Stomach (tissue), 9 donors: ENCODE measurements around the gene SMAD6. TPM values are rescaled to one million over a fixed set of nuclear protein-coding genes. Genes with fewer than 3 reads are reported as not detected.

Experiments used
- DNase-seq, 2 donors: peaks; one replicate each; pipeline versions ENCODE4 v3.0.0 to v3.0.0-alpha.2; 2013 to 2019
- H3K27ac ChIP-seq, 5 donors: fragments of 200-600 bp in 4 of 5; sonication (generic) in 4 of 5; one replicate each; pipeline ENCODE4 v1.5.1; 2013 to 2019; ENCODE audit warnings: mild to moderate bottlenecking in 1 of 5, moderate library complexity in 1 of 5
- H3K27me3 ChIP-seq, 3 donors: fragments of 200-600 bp; sonication (generic); one replicate each; pipeline ENCODE4 v1.5.1; 2017 to 2019; ENCODE audit warnings: mixed run types in 1 of 3
- H3K36me3 ChIP-seq, 4 donors: fragments of 200-600 bp; sonication (generic); 1 replicate in 3 of 4; 2 replicates in 1 of 4; pipeline ENCODE4 v1.5.1; 2016 to 2019
- H3K4me1 ChIP-seq, 4 donors: fragments of 200-600 bp; sonication (generic); one replicate each; pipeline ENCODE4 v1.5.1; 2016 to 2019
- H3K4me3 ChIP-seq, 4 donors: fragments of 200-600 bp; sonication (generic) in 3 of 4; one replicate each; pipeline ENCODE4 v1.5.1; 2016 to 2019; ENCODE audit warnings: mild to moderate bottlenecking in 1 of 4
- H3K9me3 ChIP-seq, 4 donors: fragments of 200-600 bp; sonication (generic); one replicate each; pipeline ENCODE4 v1.5.1; 2016 to 2019
- EP300 ChIP-seq: sonication (generic); formaldehyde crosslinking; IDR thresholded peaks from one replicate; pipeline ENCODE4 v1.6.1; 2017; ENCODE audit warnings: antibody characterized with exemption
- POLR2A ChIP-seq, 4 donors: fragments of 450-650 bp; IDR thresholded peaks; one replicate each; pipeline ENCODE4 v1.6.1; 2016; ENCODE audit warnings: antibody characterized with exemption in 4 of 4, control low read depth in 2 of 4, mild to moderate bottlenecking in 1 of 4, moderate library complexity in 1 of 4
- POLR2AphosphoS5 ChIP-seq, 3 donors: sonication (generic); formaldehyde crosslinking; IDR thresholded peaks; one replicate each; pipeline ENCODE4 v1.6.1; 2016; ENCODE audit warnings: antibody characterized with exemption in 3 of 3
- WGBS, 5 donors: extraction: QIAGEN DNeasy Blood & Tissue Kit in 3 of 5; methylation state at CpG; one replicate each; pipeline versions ENCODE4 v1.1.5 to v1.1.7; 2013 to 2018; 5-methylcytosine and 5-hydroxymethylcytosine counted together
- intact Hi-C: fragments of 100-400 bp; cut with DNase I; formaldehyde crosslinking; loops from one replicate; pipeline ENCODE4 v1.15.1; 2023; ENCODE audit warnings: low total_unique reads
- polyA plus RNA-seq, 3 donors: library from polyadenylated mRNA; stranded (reverse); fragments of 200-250 nt; gene quantifications; one replicate each; pipeline ENCODE4 v1.2.3, GENCODE V29; 2013
- total RNA-seq, 5 donors: library from RNA; depleted of rRNA; stranded (reverse); fragments of >200 nt; gene quantifications; one replicate each; pipeline versions ENCODE4 v1.1.0 to v1.2.3, GENCODE V29; 2014 to 2016
- TF ChIP-seq, protein P1 (sequence below), 7 experiments: fragments of 450-650 bp in 4 of 7; fragments of 200-600 bp in 3 of 7; sonication (generic) in 3 of 7; IDR thresholded peaks; one replicate each; pipeline ENCODE4 v1.5.1; 2016 to 2019; ENCODE audit warnings: antibody characterized with exemption in 7 of 7, control low read depth in 2 of 7, mild to moderate bottlenecking in 1 of 7
- donor health status: healthy with polysubstance abuse.
- donor health status: Bipolar disorder and iron deficiency.
- donor health status: healthy.

SMAD6 gene
- total and polyA plus RNA-seq, 8 donors, result 4.0 to 112 (median 28.3) TPM

GRCh38 chr15:66716656-66717020 lies 14.6 kb downstream of the SMAD6 start:
- Histone ChIP-seq H3K9me3 (no peaks in the 10 kb centered on the region), H3K4me3 (no peak overlapping the region), H3K36me3 (peaks cover 0 to 32% (median 19%) of the 10 kb centered on the region in 4 donors), H3K27ac (peak overlapping the region in 1 of 5 donors; percentile 0), H3K4me1 (peaks cover 15 to 79% (median 42%) of the 10 kb centered on the region in 4 donors), H3K27me3 (no peaks in the 10 kb centered on the region)
- intact Hi-C loops, result no loop called here
- 46 to 55% (median 54%) methylated on average over 4 of the region's 4 CpGs for WGBS, 5 donors
- TF ChIP-seq POLR2AphosphoS5 (IDR thresholded peaks at IDR 0.05), result no peak
- TF ChIP-seq EP300, result no peak
- no peak for TF ChIP-seq POLR2A (IDR thresholded peaks at IDR 0.05)
- TF ChIP-seq, protein P1, sequence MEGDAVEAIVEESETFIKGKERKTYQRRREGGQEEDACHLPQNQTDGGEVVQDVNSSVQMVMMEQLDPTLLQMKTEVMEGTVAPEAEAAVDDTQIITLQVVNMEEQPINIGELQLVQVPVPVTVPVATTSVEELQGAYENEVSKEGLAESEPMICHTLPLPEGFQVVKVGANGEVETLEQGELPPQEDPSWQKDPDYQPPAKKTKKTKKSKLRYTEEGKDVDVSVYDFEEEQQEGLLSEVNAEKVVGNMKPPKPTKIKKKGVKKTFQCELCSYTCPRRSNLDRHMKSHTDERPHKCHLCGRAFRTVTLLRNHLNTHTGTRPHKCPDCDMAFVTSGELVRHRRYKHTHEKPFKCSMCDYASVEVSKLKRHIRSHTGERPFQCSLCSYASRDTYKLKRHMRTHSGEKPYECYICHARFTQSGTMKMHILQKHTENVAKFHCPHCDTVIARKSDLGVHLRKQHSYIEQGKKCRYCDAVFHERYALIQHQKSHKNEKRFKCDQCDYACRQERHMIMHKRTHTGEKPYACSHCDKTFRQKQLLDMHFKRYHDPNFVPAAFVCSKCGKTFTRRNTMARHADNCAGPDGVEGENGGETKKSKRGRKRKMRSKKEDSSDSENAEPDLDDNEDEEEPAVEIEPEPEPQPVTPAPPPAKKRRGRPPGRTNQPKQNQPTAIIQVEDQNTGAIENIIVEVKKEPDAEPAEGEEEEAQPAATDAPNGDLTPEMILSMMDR (IDR thresholded peaks at IDR 0.05), result no peak
- no peak for DNase-seq

DNA sequence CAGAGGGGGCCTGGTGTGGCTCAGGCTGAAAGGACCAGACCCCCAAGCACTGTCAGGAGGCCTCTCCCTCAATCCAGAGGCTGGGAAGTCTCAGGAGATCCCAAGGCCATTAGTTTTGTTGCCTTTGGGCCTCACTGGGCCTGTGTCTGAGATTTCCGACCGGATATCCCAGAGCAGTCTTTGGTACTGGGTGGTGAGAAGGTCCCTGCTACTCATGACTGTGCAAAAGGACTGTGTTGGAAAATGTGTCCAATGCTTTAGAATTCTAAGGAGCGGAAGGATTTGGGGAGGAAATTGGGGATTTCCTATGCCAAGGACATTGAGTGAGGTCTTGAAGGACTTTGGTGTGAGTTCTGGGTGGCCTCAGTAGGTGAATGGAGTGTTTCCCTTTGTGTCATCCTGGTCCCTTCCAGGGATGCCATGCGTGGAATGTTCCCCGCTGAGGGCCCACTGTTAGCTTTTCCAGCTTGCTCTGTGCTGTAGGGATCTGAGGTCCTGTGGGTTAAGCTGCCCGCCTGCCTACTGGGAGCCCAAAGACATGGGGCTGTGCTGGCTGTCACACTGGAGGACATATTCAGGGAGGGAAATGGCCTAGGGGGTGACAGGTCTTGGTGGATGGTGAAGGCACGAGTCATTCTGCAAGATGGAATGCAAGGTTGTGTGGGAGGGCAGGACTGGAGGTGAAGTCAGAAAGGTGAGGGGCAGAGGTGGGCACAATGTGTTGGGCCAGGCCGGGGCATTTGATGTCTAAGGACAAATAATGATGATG lies 16.4 kb downstream of the SMAD6 start:
- Histone ChIP-seq H3K27me3 (no peaks in the 10 kb centered on the region), H3K9me3 (no peaks in the 10 kb centered on the region), H3K4me1 (peaks cover 15 to 85% (median 36%) of the 10 kb centered on the region in 4 donors), H3K4me3 (no peak overlapping the region), H3K36me3 (peaks cover 0 to 39% (median 19%) of the 10 kb centered on the region in 4 donors), H3K27ac (peak overlapping the region in 1 of 5 donors; percentile 16)
- no peak for DNase-seq
- TF ChIP-seq, protein P1 (IDR thresholded peaks at IDR 0.05), result no peak
- TF ChIP-seq POLR2AphosphoS5 (IDR thresholded peaks at IDR 0.05), result peak in 1 of 3 donors; percentile 8
- WGBS, 5 donors, result 87 to 90% (median 89%) methylated on average over 8 of the region's 8 CpGs
- intact Hi-C loops, result no loop called here

GRCh38 chr15:66719471-66719870 lies 17.4 kb downstream of the SMAD6 start:
- TF ChIP-seq, protein P1 (IDR thresholded peaks at IDR 0.05), result no peak
- TF ChIP-seq POLR2AphosphoS5 (IDR thresholded peaks at IDR 0.05), result no peak
- no peak for TF ChIP-seq POLR2A (IDR thresholded peaks at IDR 0.05)
- no peak for TF ChIP-seq EP300
- Histone ChIP-seq H3K4me3 (no peak overlapping the region), H3K27ac (peak overlapping the region in 3 of 5 donors; percentile 16 to 32 (median 28)), H3K36me3 (peaks cover 0 to 39% (median 19%) of the 10 kb centered on the region in 4 donors), H3K27me3 (no peaks in the 10 kb centered on the region), H3K9me3 (no peaks in the 10 kb centered on the region), H3K4me1 (peaks cover 12 to 85% (median 27%) of the 10 kb centered on the region in 4 donors)
- no peak for DNase-seq
- intact Hi-C loops, result no loop called here
- WGBS, 5 donors, result 82 to 90% (median 87%) methylated on average over 10 of the region's 10 CpGs

- Histone ChIP-seq H3K27ac (peak overlapping the region in 3 of 5 donors; percentile 16 to 44 (median 32)), H3K9me3 (no peaks in the 10 kb centered on the region), H3K4me3 (no peak overlapping the region), H3K36me3 (peaks cover 0 to 43% (median 19%) of the 10 kb centered on the region in 4 donors), H3K4me1 (peaks cover 3 to 85% (median 28%) of the 10 kb centered on the region in 4 donors), H3K27me3 (no peaks in the 10 kb centered on the region)
- intact Hi-C loops, result no loop called here
- 73 to 82% (median 78%) methylated on average over 9 of the region's 9 CpGs for WGBS, 5 donors
- peak in 1 of 2 donors; percentile 39 for DNase-seq
- no peak for TF ChIP-seq POLR2A (IDR thresholded peaks at IDR 0.05)
- TF ChIP-seq EP300, result no peak
- TF ChIP-seq, protein P1 (IDR thresholded peaks at IDR 0.05), result no peak
- no peak for TF ChIP-seq POLR2AphosphoS5 (IDR thresholded peaks at IDR 0.05)
Measured at GRCh38 chr15:66720206-66721010, 18.4 kb downstream of the SMAD6 start.
